HepG2 (cell line): Measurements from ENCODE around the gene SOX11. TPM values are rescaled to one million over a fixed set of nuclear protein-coding genes. Genes with fewer than 3 reads are reported as not detected.

Source experiments
- ATAC-seq: fragments of 200-7000 bp; cut with Tn5 transposase; 3 replicates; pipeline ENCODE4 v1.9.1; 2020; ENCODE audit warnings: mild to moderate bottlenecking, moderate library complexity
- BruUV-seq: library from RNA; stranded (reverse); fragments of 400-500 nt; replicated peaks from 2 replicates; lab custom pipeline; 2021; lab: Mats Ljungman, UMichigan
- CTCF ChIA-PET: fragments of 300-600 bp; formaldehyde crosslinking; extraction: SDS; loops from one replicate; lab custom pipeline; 2021; ENCODE audit warnings: low total read pairs, inconsistent platforms, low intra/inter-chr PET ratio; lab: Yijun Ruan, JAX
- POLR2A ChIA-PET: fragments of 350-600 bp; sonication (Branson Sonifier 250); formaldehyde crosslinking; loops from one replicate; lab custom pipeline; 2020; ENCODE audit warnings: antibody characterized with exemption, inconsistent platforms; lab: Yijun Ruan, JAX
- DNase-seq: peaks from one replicate; pipeline ENCODE4 v3.0.0-alpha.2; 2015; ENCODE audit warnings: low spot score
- FAIRE-seq: peaks from 3 replicates; lab custom pipeline; 2011; peaks lifted over from hg19 to GRCh38; lab: Jason Lieb, UNC
- H2AFZ ChIP-seq: one replicate; pipeline ENCODE4 v1.6.1; 2011; ENCODE audit warnings: low read length, inconsistent platforms
- H3K27ac ChIP-seq: fragments of 300-600 bp; 3 replicates; pipeline ENCODE4 v1.8.0; 2011; ENCODE audit warnings: mixed run types, mild to moderate bottlenecking, mixed read lengths, low read length, inconsistent platforms; ENCODE audit not compliant: insufficient read depth; ENCODE audit errors: extremely low read length
- H3K27me3 ChIP-seq, 2 experiments: fragments of 200-600 bp in 1 of 2; 2 replicates in 1 of 2; 3 replicates in 1 of 2; pipeline versions ENCODE4 v1.6.0 to v1.8.0; 2011; ENCODE audit warnings: low read length in 2 of 2, mild to moderate bottlenecking in 2 of 2, moderate library complexity in 2 of 2, inconsistent platforms in 1 of 2; ENCODE audit not compliant: insufficient read depth in 2 of 2, control insufficient read depth in 1 of 2
- H3K36me3 ChIP-seq, 2 experiments: fragments of 200-600 bp in 1 of 2; replicated peaks in 1 of 2; 2 replicates in 1 of 2; 3 replicates in 1 of 2; pipeline versions ENCODE4 v1.5.1 to v1.8.0; 2011; ENCODE audit warnings: low read length in 2 of 2, inconsistent platforms in 1 of 2; ENCODE audit not compliant: insufficient read depth in 2 of 2, control insufficient read depth in 1 of 2
- H3K4me1 ChIP-seq: 2 replicates; pipeline ENCODE4 v1.5.1; 2012; ENCODE audit warnings: low read length, inconsistent platforms; ENCODE audit not compliant: insufficient read depth
- H3K4me2 ChIP-seq: 2 replicates; pipeline ENCODE4 v1.6.0; 2011; ENCODE audit warnings: low read depth, low read length, inconsistent platforms
- H3K4me3 ChIP-seq, 3 experiments: fragments of 200-600 bp in 1 of 3; sonication (generic), shearing (Covaris generic) in 1 of 3; replicated peaks in 1 of 3; 2 replicates each; pipeline ENCODE4 v1.5.1; 2011 to 2016; ENCODE audit warnings: low read length in 3 of 3, inconsistent platforms in 2 of 3, low read depth in 2 of 3, mild to moderate bottlenecking in 2 of 3, control low read depth in 1 of 3, mixed read lengths in 1 of 3; ENCODE audit not compliant: insufficient read depth in 1 of 3
- H3K79me2 ChIP-seq: one replicate; pipeline ENCODE4 v1.6.1; 2011; ENCODE audit warnings: low read length, inconsistent platforms; ENCODE audit not compliant: insufficient read depth
- H3K9ac ChIP-seq: 2 replicates; pipeline ENCODE4 v1.6.0; 2011; ENCODE audit warnings: mild to moderate bottlenecking, low read depth, low read length, inconsistent platforms; ENCODE audit not compliant: insufficient read depth
- H3K9me3 ChIP-seq: 2 replicates; pipeline ENCODE4 v1.5.1; 2012; ENCODE audit warnings: mild to moderate bottlenecking, low read length
- H4K20me1 ChIP-seq: 2 replicates; pipeline ENCODE4 v1.6.0; 2011; ENCODE audit warnings: inconsistent platforms, mild to moderate bottlenecking, low read length, moderate library complexity; ENCODE audit not compliant: insufficient read depth
- POLR2G ChIP-seq: fragments of 200-400 bp; formaldehyde crosslinking; IDR thresholded peaks from 2 replicates; pipeline ENCODE4 v1.6.1; 2018; ENCODE audit warnings: mild to moderate bottlenecking, low read depth, low read length, moderate library complexity
- RFXAP ChIP-seq: sonication (generic); formaldehyde crosslinking; IDR thresholded peaks from 2 replicates; pipeline ENCODE4 v1.4.0; 2020; ENCODE audit warnings: missing genetic modification reagents, borderline replicate concordance
- SATB2 ChIP-seq: sonication (generic); formaldehyde crosslinking; IDR thresholded peaks from 2 replicates; pipeline ENCODE4 v1.5.0; 2020; ENCODE audit warnings: missing genetic modification reagents
- SKI ChIP-seq: fragments of 450-650 bp; IDR thresholded peaks from one replicate; pipeline ENCODE4 v1.6.1; 2018; ENCODE audit warnings: mild to moderate bottlenecking; ENCODE audit not compliant: partially characterized antibody
- SP1 ChIP-seq, 2 experiments: fragments of 450-650 bp in 1 of 2; sonication (generic) in 1 of 2; formaldehyde crosslinking in 1 of 2; IDR thresholded peaks; 2 replicates each; pipeline versions ENCODE4 v1.4.0 to v1.6.1; 2016 to 2020; ENCODE audit warnings: missing genetic modification reagents in 1 of 2
- SSRP1 ChIP-seq: IDR thresholded peaks from 2 replicates; pipeline ENCODE4 v1.6.1; 2016; ENCODE audit warnings: control low read depth
- STAT5B ChIP-seq: sonication (generic); formaldehyde crosslinking; IDR thresholded peaks from 2 replicates; pipeline ENCODE4 v1.4.0; 2020; ENCODE audit warnings: missing genetic modification reagents
- ZNF326 ChIP-seq: sonication (generic); formaldehyde crosslinking; IDR thresholded peaks from 2 replicates; pipeline ENCODE4 v1.4.0; 2020; ENCODE audit warnings: missing genetic modification reagents, borderline replicate concordance
- ZNF329 ChIP-seq: sonication (generic); formaldehyde crosslinking; IDR thresholded peaks from 2 replicates; pipeline ENCODE4 v1.9.0; 2021; ENCODE audit warnings: low read depth, mild to moderate bottlenecking, missing genetic modification reagents
- ZNF574 ChIP-seq: sonication (generic); formaldehyde crosslinking; IDR thresholded peaks from 2 replicates; pipeline ENCODE4 v1.4.0; 2020; ENCODE audit warnings: missing genetic modification reagents
- ZNF788 ChIP-seq: sonication (generic); formaldehyde crosslinking; IDR thresholded peaks from 2 replicates; pipeline ENCODE4 v1.5.0; 2020; ENCODE audit warnings: mild to moderate bottlenecking, missing genetic modification reagents, borderline replicate concordance
- ZNF790 ChIP-seq: sonication (generic); formaldehyde crosslinking; IDR thresholded peaks from 2 replicates; pipeline ENCODE4 v1.8.0; 2022; ENCODE audit warnings: missing genetic modification reagents, mild to moderate bottlenecking, borderline replicate concordance
- ZNF891 ChIP-seq: sonication (generic); formaldehyde crosslinking; IDR thresholded peaks from 2 replicates; pipeline ENCODE4 v1.5.0; 2020; ENCODE audit warnings: mild to moderate bottlenecking, missing genetic modification reagents
- WGBS: methylation state at CpG from one replicate; pipeline ENCODE4 v1.1.6; 2017; ENCODE audit warnings: low lambda C conversion rate; 5-methylcytosine and 5-hydroxymethylcytosine counted together
- in situ Hi-C: cut with HindIII; loops from 2 replicates; pipeline ENCODE4 v1.10.0; 2017; ENCODE audit warnings: low pct_unique_long_range_greater_than_20kb; ENCODE audit not compliant: extremely low pct_ligation_motif_present
- intact Hi-C: fragments of 100-400 bp; cut with micrococcal nuclease; formaldehyde crosslinking; loops from one replicate; pipeline ENCODE4 v1.10.0; 2022; ENCODE audit not compliant: unreplicated experiment
- polyA plus RNA-seq, 8 experiments: library from polyadenylated mRNA; depleted of rRNA in 3 of 8; stranded (reverse) in 7 of 8; unstranded in 1 of 8; fragments of >200 nt; fragmentation: Illumina TruSeq in 4 of 8; extraction: Trizol in 4 of 8; gene quantifications; 2 replicates each; pipeline versions ENCODE4 v1.2.1 to v1.2.3, GENCODE V29; 2011 to 2016; ENCODE audit warnings: low read depth in 4 of 8, missing spikeins in 1 of 8, mixed read lengths in 1 of 8; ENCODE audit not compliant: insufficient read depth in 1 of 8
- total RNA-seq, 5 experiments: library from RNA; depleted of rRNA; stranded (reverse); fragments of >200 nt; fragmentation: Illumina TruSeq; extraction: Trizol; gene quantifications; 2 replicates each; pipeline ENCODE4 v1.2.3, GENCODE V29; 2016; ENCODE audit warnings: low read depth in 1 of 5
- TF ChIP-seq, protein P1 (sequence below): IDR thresholded peaks from 2 replicates; pipeline ENCODE4 v1.6.1; 2016

SOX11 gene
- total and polyA plus RNA-seq, 2 of the 13 experiments (the other 11 are each of a cell fraction or from before 2014, with no cell fraction given) = not detected

GRCh38 chr2:5683471-5683870 lies 8.7 kb upstream of the SOX11 start:
- no peaks in the 10 kb centered on the region for H3K4me1 ChIP-seq
- H3K9me3 ChIP-seq = no peaks in the 10 kb centered on the region
- ChIA-PET POLR2A (no interaction called here), CTCF (no interaction called here)
- WGBS = 35% methylated on average over 6 of the region's 6 CpGs
- H2AFZ ChIP-seq = no peak overlapping the region
- in situ Hi-C loops = no loop called here
- no peak overlapping the region for H3K9ac ChIP-seq
- DNase-seq (no peak), ATAC-seq (no peak), FAIRE-seq (no peak)
- BruUV-seq = no TSS peak
- H3K27ac ChIP-seq = no peak overlapping the region
- H3K79me2 ChIP-seq = no peaks in the 10 kb centered on the region
- TF ChIP-seq RFXAP (CRISPR knock-in tag) (no peak), ZNF790 (CRISPR knock-in tag) (no peak), ZNF574 (CRISPR knock-in tag) (no peak), SATB2 (CRISPR knock-in tag) (no peak), ZNF891 (CRISPR knock-in tag) (no peak), SSRP1 (CRISPR knock-in tag) (no peak), ZNF326 (CRISPR knock-in tag) (no peak), SP1 (IDR thresholded peaks at IDR 0.05) (no peak), SP1 (CRISPR knock-in tag; IDR thresholded peaks at IDR 0.05) (no peak), POLR2G (no peak), STAT5B (CRISPR knock-in tag) (no peak), SKI (no peak), ZNF788 (no peak), ZNF329 (CRISPR knock-in tag) (no peak)
- TF ChIP-seq, protein P1, sequence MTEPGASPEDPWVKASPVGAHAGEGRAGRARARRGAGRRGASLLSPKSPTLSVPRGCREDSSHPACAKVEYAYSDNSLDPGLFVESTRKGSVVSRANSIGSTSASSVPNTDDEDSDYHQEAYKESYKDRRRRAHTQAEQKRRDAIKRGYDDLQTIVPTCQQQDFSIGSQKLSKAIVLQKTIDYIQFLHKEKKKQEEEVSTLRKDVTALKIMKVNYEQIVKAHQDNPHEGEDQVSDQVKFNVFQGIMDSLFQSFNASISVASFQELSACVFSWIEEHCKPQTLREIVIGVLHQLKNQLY (CRISPR knock-in tag) = no peak
- H4K20me1 ChIP-seq = no peaks in the 10 kb centered on the region
- H3K27me3 ChIP-seq = no peaks in the 10 kb centered on the region
- no peak overlapping the region for H3K4me2 ChIP-seq
- H3K36me3 ChIP-seq = no peaks in the 10 kb centered on the region
- no peak overlapping the region for H3K4me3 ChIP-seq
- intact Hi-C loops = no loop called here
